ENCODE results near the gene MATCAP1. TPM values are rescaled to one million over a fixed set of nuclear protein-coding genes. Genes with fewer than 3 reads are reported as not detected.

Gene MATCAP1
- total and polyA plus RNA-seq, 2 of the 13 experiments (the other 11 are each of a cell fraction or from before 2014, with no cell fraction given), result 11.2 to 24.5 TPM

- POLR2A ChIA-PET, result interaction anchor here (0.9 to 1.9 kb wide), 2 partner anchors 9 to 18 kb away, joined by 3 to 7 read pairs; no protein-coding TSS in a partner anchor
- Histone ChIP-seq H3K4me3 (replicated peaks in 1 of 3; ENCODE audit: insufficient read depth in 1 of 3, low read depth in 2 of 3, low read length in 3 of 3) (peak overlapping the region; percentile 84 to 99 (median 97)), H3K27me3 (ENCODE audit: control insufficient read depth in 1 of 2, insufficient read depth in 2 of 2, low read length in 2 of 2) (peaks cover 7 to 16% of the 10 kb centered on the region in 2 experiments; a peak in 2 of 5 replicates), H3K36me3 (replicated peaks in 1 of 2; ENCODE audit: control insufficient read depth in 1 of 2, insufficient read depth in 2 of 2, low read length in 2 of 2) (peaks cover 20 to 30% of the 10 kb centered on the region in 2 experiments), H3K79me2 (ENCODE audit: insufficient read depth, low read length) (peaks cover 21% of the 10 kb centered on the region), H3K9ac (ENCODE audit: insufficient read depth, low read depth, low read length) (peak overlapping the region; percentile 3; the same call in 1 of the 2 replicates), H2AFZ (ENCODE audit: low read length) (peak overlapping the region; percentile 75), H3K4me1 (ENCODE audit: insufficient read depth, low read length) (peaks cover 45% of the 10 kb centered on the region), H3K27ac (ENCODE audit: extremely low read length, insufficient read depth, low read length) (no peak overlapping the region), H3K9me3 (ENCODE audit: low read length) (no peaks in the 10 kb centered on the region), H4K20me1 (ENCODE audit: insufficient read depth, low read length) (no peaks in the 10 kb centered on the region; the same call in 1 of the 2 replicates), H3K4me2 (ENCODE audit: low read depth, low read length) (peak overlapping the region; percentile 97)
- DNase-seq (ENCODE audit: low spot score) (no peak), ATAC-seq (0 out of 3 replicates have a peak, but pooled peaks have one; percentile 4), FAIRE-seq (no peak)
- WGBS (ENCODE audit: low lambda C conversion rate), result 3% methylated on average over 9 of the region's 9 CpGs
- CTCF ChIA-PET (ENCODE audit: low intra/inter-chr PET ratio, low total read pairs), result no interaction called here
- intact Hi-C loops (cut with micrococcal nuclease; ENCODE audit: unreplicated experiment) (no loop called here), in situ Hi-C loops (cut with HindIII; ENCODE audit: extremely low pct_ligation_motif_present, low pct_unique_long_range_greater_than_20kb) (no loop called here)
- BruUV-seq (replicated peaks), result no TSS peak
- 0 out of 2 replicates have a peak, but pooled peaks have one; percentile 2 for TF ChIP-seq ZNF709 (CRISPR knock-in tag; IDR thresholded peaks at IDR 0.05)
- TF ChIP-seq CERS6 (CRISPR knock-in tag; IDR thresholded peaks at IDR 0.05), result 0 out of 2 replicates have a peak, but pooled peaks have one; percentile 24
- TF ChIP-seq RARA (CRISPR knock-in tag; IDR thresholded peaks at IDR 0.05), result no peak
- 0 out of 2 replicates have a peak, but pooled peaks have one; percentile 56 for TF ChIP-seq ZFP82 (CRISPR knock-in tag; IDR thresholded peaks at IDR 0.05; ENCODE audit: borderline replicate concordance)
- TF ChIP-seq ZNF549 (CRISPR knock-in tag; IDR thresholded peaks at IDR 0.05), result no peak
- 0 out of 2 replicates have a peak, but pooled peaks have one; percentile 5 for TF ChIP-seq SMAD3 (CRISPR knock-in tag; IDR thresholded peaks at IDR 0.05)
- no peak for TF ChIP-seq PLRG1 (conservative IDR thresholded peaks at IDR 0.05)
- no peak for TF ChIP-seq ZNF292 (CRISPR knock-in tag; IDR thresholded peaks at IDR 0.05; ENCODE audit: borderline replicate concordance, low read depth)
- TF ChIP-seq ZNF644 (CRISPR knock-in tag; IDR thresholded peaks at IDR 0.05; ENCODE audit: low read depth), result no peak
- TF ChIP-seq THAP7 (CRISPR knock-in tag; IDR thresholded peaks at IDR 0.05), result 0 out of 2 replicates have a peak, but pooled peaks have one; percentile 59
- TF ChIP-seq ZBTB39 (CRISPR knock-in tag; IDR thresholded peaks at IDR 0.05), result 0 out of 2 replicates have a peak, but pooled peaks have one; percentile 26
- no peak for TF ChIP-seq NFE2 (CRISPR knock-in tag; IDR thresholded peaks at IDR 0.05)
- no peak for TF ChIP-seq ZNF432 (CRISPR knock-in tag; IDR thresholded peaks at IDR 0.05; ENCODE audit: borderline replicate concordance)
- 0 out of 2 replicates have a peak, but pooled peaks have one; percentile 46 for TF ChIP-seq MLXIP (CRISPR knock-in tag; IDR thresholded peaks at IDR 0.05; ENCODE audit: borderline replicate concordance)
- TF ChIP-seq ZBTB21 (CRISPR knock-in tag; IDR thresholded peaks at IDR 0.05), result 0 out of 2 replicates have a peak, but pooled peaks have one; percentile 14
- TF ChIP-seq ZFP37 (CRISPR knock-in tag; IDR thresholded peaks at IDR 0.05; ENCODE audit: borderline replicate concordance), result 0 out of 2 replicates have a peak, but pooled peaks have one; percentile 23
- no peak for TF ChIP-seq ZNF562 (CRISPR knock-in tag; IDR thresholded peaks at IDR 0.05; ENCODE audit: borderline replicate concordance)
- TF ChIP-seq STAG1 (CRISPR knock-in tag; IDR thresholded peaks at IDR 0.05), result no peak
These were observed 7.7 kb upstream of the MATCAP1 start for GRCh38 chr16:67191411-67191994.

Measured in HepG2 (cell line).